Fibroblast of skin of left biceps (primary cell): ENCODE measurements around the gene BHLHA15.

ENCODE experiments used
- DNase-seq, 2 experiments: peaks; one replicate each; pipeline ENCODE4 v3.0.0-alpha.2; 2013; ENCODE audit warnings: low read depth in 2 of 2

BHLHA15 gene

GRCh38 chr7:98225913-98226614, 14.8 kb downstream of the BHLHA15 start:
- DNase-seq, result no peak

GRCh38 chr7:98227939-98228338, 16.7 kb downstream of the BHLHA15 start:
- DNase-seq, result no peak

GRCh38 chr7:98228801-98229200, 17.6 kb downstream of the BHLHA15 start:
- DNase-seq, result no peak

- DNase-seq, result no peak
Observed at GRCh38 chr7:98229441-98229840, 18.2 kb downstream of the BHLHA15 start.

- DNase-seq, result no peak
Observed at GRCh38 chr7:98229991-98230745, 18.9 kb downstream of the BHLHA15 start.

GRCh38 chr7:98230746-98231471, 19.7 kb downstream of the BHLHA15 start:
- no peak for DNase-seq

GRCh38 chr7:98231493-98232262, 20.4 kb downstream of the BHLHA15 start:
- DNase-seq, result no peak

GRCh38 chr7:98232263-98232585, 21.0 kb downstream of the BHLHA15 start:
- DNase-seq, result no peak

GRCh38 chr7:98232799-98233198, 21.6 kb downstream of the BHLHA15 start:
- DNase-seq, result no peak

GRCh38 chr7:98233219-98234070, 22.2 kb downstream of the BHLHA15 start:
- DNase-seq, result no peak

- no peak for DNase-seq
Observed at GRCh38 chr7:98234429-98235147, 23.3 kb downstream of the BHLHA15 start.

GRCh38 chr7:98235901-98236300, 24.7 kb downstream of the BHLHA15 start:
- DNase-seq, result no peak

GRCh38 chr7:98236355-98237185, 25.3 kb downstream of the BHLHA15 start:
- DNase-seq, result no peak

- DNase-seq, result no peak
Observed at GRCh38 chr7:98238076-98238475, 26.8 kb downstream of the BHLHA15 start.

GRCh38 chr7:98238976-98239375, 27.7 kb downstream of the BHLHA15 start:
- DNase-seq, result no peak

GRCh38 chr7:98240961-98241673, 29.9 kb downstream of the BHLHA15 start:
- DNase-seq, result no peak

- no peak for DNase-seq
Observed at GRCh38 chr7:98241674-98242241, 30.5 kb downstream of the BHLHA15 start.

- DNase-seq, result no peak
Observed at GRCh38 chr7:98242342-98242741, 31.1 kb downstream of the BHLHA15 start.

- DNase-seq, result no peak
Observed at GRCh38 chr7:98242934-98243333, 31.7 kb downstream of the BHLHA15 start.
